Hematopoietic multipotent progenitor cell treated with erythropoietin and hydrocortisone succinate and interleukin-3 and kit ligand, for 4 days (in vitro differentiated cells): Measurements from ENCODE around the gene UBE2F.
"Not testable (repeated sequence)": the region's sequence is repeated elsewhere in the genome, so short reads cannot be mapped to it uniquely, and the experiment has no call there.

Experiments used
- DNase-seq: peaks from one replicate; pipeline ENCODE4 v3.0.0-alpha.2; 2015

The UBE2F gene

GRCh38 chr2:237980751-237981150, 13.9 kb downstream of the UBE2F start:
- DNase-seq, result peak; percentile 76

GRCh38 chr2:237981621-237982020, 14.8 kb downstream of the UBE2F start:
- not testable (repeated sequence) for DNase-seq

GRCh38 chr2:237982039-237982725, 15.4 kb downstream of the UBE2F start:
- DNase-seq, result no peak

- DNase-seq, result no peak
Observed at GRCh38 chr2:237983922-237984321, 17.1 kb downstream of the UBE2F start.

GRCh38 chr2:237987268-237987667, 20.5 kb downstream of the UBE2F start:
- DNase-seq, result no peak

GRCh38 chr2:237993701-237994100, 26.9 kb downstream of the UBE2F start:
- no peak for DNase-seq

- DNase-seq, result peak; percentile 55
Observed at GRCh38 chr2:237995036-237995435, 28.2 kb downstream of the UBE2F start.

GRCh38 chr2:237996021-237996593, 29.3 kb downstream of the UBE2F start:
- DNase-seq, result no peak

GRCh38 chr2:237997521-237997920, 30.7 kb downstream of the UBE2F start:
- no peak for DNase-seq

- DNase-seq, result peak; percentile 27
Observed at GRCh38 chr2:237998530-237998929, 31.7 kb downstream of the UBE2F start.

GRCh38 chr2:238003234-238004031, 36.6 kb downstream of the UBE2F start:
- no peak for DNase-seq

- DNase-seq, result no peak
Observed at GRCh38 chr2:238004077-238004830, 37.4 kb downstream of the UBE2F start.

GRCh38 chr2:238005528-238005927, 38.7 kb downstream of the UBE2F start:
- no peak for DNase-seq

GRCh38 chr2:238006510-238006909, 39.7 kb downstream of the UBE2F start:
- DNase-seq, result peak; percentile 42

GRCh38 chr2:238007924-238008323, 41.1 kb downstream of the UBE2F start:
- DNase-seq, result no peak

- DNase-seq, result peak; percentile 30
Observed at GRCh38 chr2:238009563-238009962, 42.7 kb downstream of the UBE2F start.

GRCh38 chr2:238010572-238010971, 43.8 kb downstream of the UBE2F start:
- no peak for DNase-seq

- DNase-seq, result no peak
Observed at GRCh38 chr2:238013806-238014205, 47.0 kb downstream of the UBE2F start.

GRCh38 chr2:238015705-238016104, 48.9 kb downstream of the UBE2F start:
- peak; percentile 21 for DNase-seq

- DNase-seq, result peak; percentile 43
Observed at GRCh38 chr2:238016526-238016925, 49.7 kb downstream of the UBE2F start.

GRCh38 chr2:238019962-238020361, 53.1 kb downstream of the UBE2F start:
- DNase-seq, result no peak

- DNase-seq, result no peak
Observed at GRCh38 chr2:238020816-238021215, 54.0 kb downstream of the UBE2F start.

- no peak for DNase-seq
Observed at GRCh38 chr2:238021327-238021726, 54.5 kb downstream of the UBE2F start.
